Neural cell (in vitro differentiated cells): ENCODE measurements around the gene RBBP6. TPM values are rescaled to one million over a fixed set of nuclear protein-coding genes. Genes with fewer than 3 reads are reported as not detected.

Experiments
- H2AFZ ChIP-seq: fragments of 200-600, 300-800 bp; sonication (generic), shearing (Covaris generic); 2 replicates; pipeline ENCODE4 v1.6.0; 2014; ENCODE audit warnings: low read depth, mild to moderate bottlenecking, antibody characterized with exemption, low read length, moderate library complexity
- H3F3A ChIP-seq: fragments of 200-600 bp; shearing (Covaris generic); 2 replicates; pipeline ENCODE4 v1.6.1; 2016; ENCODE audit warnings: mild to moderate bottlenecking, moderate library complexity, mixed read lengths, antibody characterized with exemption, low read length; ENCODE audit not compliant: insufficient read depth, poor library complexity, severe bottlenecking
- H3K27ac ChIP-seq: fragments of 200-600, 300-800 bp; sonication (generic), shearing (Covaris generic); 2 replicates; pipeline ENCODE4 v1.5.1; 2014; ENCODE audit warnings: mild to moderate bottlenecking, low read length, moderate library complexity
- H3K27me3 ChIP-seq: fragments of 300-800, 200-600 bp; sonication (generic), shearing (Covaris generic); 2 replicates; pipeline ENCODE4 v1.6.0; 2014; ENCODE audit warnings: mild to moderate bottlenecking, low read depth, low read length, moderate library complexity; ENCODE audit not compliant: insufficient read depth
- H3K36me3 ChIP-seq: fragments of 300-800, 200-600 bp; sonication (generic), shearing (Covaris generic); 2 replicates; pipeline ENCODE4 v1.5.1; 2014; ENCODE audit warnings: mild to moderate bottlenecking, antibody characterized with exemption, low read length, moderate library complexity; ENCODE audit not compliant: insufficient read depth
- H3K4me2 ChIP-seq: fragments of 300-800, 200-600 bp; sonication (generic), shearing (Covaris generic); 2 replicates; pipeline ENCODE4 v1.6.0; 2014; ENCODE audit warnings: mild to moderate bottlenecking, low read length
- H3K4me3 ChIP-seq: fragments of 300-800, 200-600 bp; sonication (generic), shearing (Covaris generic); 2 replicates; pipeline ENCODE4 v1.5.1; 2014; ENCODE audit warnings: mild to moderate bottlenecking, low read length, moderate library complexity
- H3K79me2 ChIP-seq: fragments of 200-600 bp; shearing (Covaris generic); replicated peaks from 2 replicates; pipeline ENCODE4 v1.6.0; 2014; ENCODE audit warnings: mild to moderate bottlenecking, low read length, moderate library complexity; ENCODE audit not compliant: insufficient read depth
- H3K9ac ChIP-seq: fragments of 300-800, 200-600 bp; sonication (generic), shearing (Covaris generic); 2 replicates; pipeline ENCODE4 v1.6.1; 2016; ENCODE audit warnings: mild to moderate bottlenecking, low read length, mixed read lengths
- H3K9me2 ChIP-seq: fragments of 200-600 bp; shearing (Covaris generic); 2 replicates; pipeline ENCODE4 v1.6.1; 2016; ENCODE audit warnings: mild to moderate bottlenecking, low read length, mixed read lengths; ENCODE audit not compliant: insufficient read depth
- H3K9me3 ChIP-seq: fragments of 200-600, 300-800 bp; sonication (generic), shearing (Covaris generic); 2 replicates; pipeline ENCODE4 v1.6.1; 2016; ENCODE audit warnings: mild to moderate bottlenecking, mixed run types, low read length, moderate library complexity, mixed read lengths
- H4K20me1 ChIP-seq: fragments of 200-600 bp; shearing (Covaris generic); 2 replicates; pipeline ENCODE4 v1.6.1; 2016; ENCODE audit warnings: mild to moderate bottlenecking, mixed run types; ENCODE audit not compliant: insufficient read depth
- EP300 ChIP-seq: fragments of 450-650 bp; conservative IDR thresholded peaks from 2 replicates; pipeline ENCODE4 v1.6.1; 2014; ENCODE audit warnings: antibody characterized with exemption, mild to moderate bottlenecking, moderate library complexity; ENCODE audit not compliant: poor library complexity, severe bottlenecking
- EZH2 ChIP-seq: fragments of 200-600, 300-800 bp; shearing (Covaris generic), sonication (generic); IDR thresholded peaks from 2 replicates; pipeline ENCODE4 v1.6.1; 2014; ENCODE audit warnings: antibody characterized with exemption, low read length, borderline replicate concordance, mild to moderate bottlenecking; ENCODE audit not compliant: insufficient read depth, poor library complexity, severe bottlenecking
- MXI1 ChIP-seq: fragments of 450-650 bp; conservative IDR thresholded peaks from 2 replicates; pipeline ENCODE4 v1.6.1; 2014; ENCODE audit warnings: antibody characterized with exemption, mild to moderate bottlenecking; ENCODE audit not compliant: poor library complexity, severe bottlenecking
- POLR2AphosphoS5 ChIP-seq: IDR thresholded peaks from 2 replicates; pipeline ENCODE4 v1.6.1; 2012
- RAD21 ChIP-seq: fragments of 450-650 bp; conservative IDR thresholded peaks from 2 replicates; pipeline ENCODE4 v1.6.1; 2014; ENCODE audit warnings: antibody characterized with exemption, mild to moderate bottlenecking, moderate library complexity
- SMC3 ChIP-seq: fragments of 450-650 bp; conservative IDR thresholded peaks from 2 replicates; pipeline ENCODE4 v1.6.1; 2014; ENCODE audit warnings: antibody characterized with exemption, mild to moderate bottlenecking, moderate library complexity; ENCODE audit not compliant: poor library complexity
- TAF1 ChIP-seq: IDR thresholded peaks from 2 replicates; pipeline ENCODE4 v1.6.1; 2012; ENCODE audit warnings: low read depth
- polyA plus RNA-seq: library from polyadenylated mRNA; depleted of rRNA; stranded (reverse); fragments of >200 nt; gene quantifications from 2 replicates; pipeline ENCODE4 v1.2.3, GENCODE V29; 2014
- TF ChIP-seq, protein P1 (sequence below): IDR thresholded peaks from 2 replicates; pipeline ENCODE4 v1.6.1; 2012; ENCODE audit warnings: borderline replicate concordance
- TF ChIP-seq, protein P2 (sequence below): fragments of 450-650 bp; IDR thresholded peaks from 2 replicates; pipeline ENCODE4 v1.5.1; 2014; ENCODE audit warnings: antibody characterized with exemption, mild to moderate bottlenecking, moderate library complexity; ENCODE audit not compliant: poor library complexity, severe bottlenecking

RBBP6 gene
- polyA plus RNA-seq, 1 donor from 2014 or later = 75.5 TPM

DNA sequence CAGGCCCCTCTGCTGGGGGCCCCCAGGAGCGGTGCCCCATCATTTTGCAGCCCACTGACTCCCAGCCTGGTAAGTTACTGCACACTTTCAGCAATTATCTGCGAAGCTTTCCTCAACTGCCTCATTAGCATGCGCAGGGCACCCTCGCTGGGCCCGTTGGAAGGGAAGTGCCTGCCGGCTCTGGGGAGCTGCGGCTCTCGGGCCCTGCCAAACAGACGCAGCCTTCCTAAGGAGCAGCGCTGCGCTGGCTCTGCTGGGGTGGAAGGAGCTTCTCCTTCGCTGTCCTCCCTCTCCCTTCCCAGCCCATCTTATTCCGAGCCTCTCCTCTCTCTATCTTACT is 71.0 kb downstream of the RBBP6 start:
- peak overlapping the region; percentile 52 for H3K4me2 ChIP-seq

DNA sequence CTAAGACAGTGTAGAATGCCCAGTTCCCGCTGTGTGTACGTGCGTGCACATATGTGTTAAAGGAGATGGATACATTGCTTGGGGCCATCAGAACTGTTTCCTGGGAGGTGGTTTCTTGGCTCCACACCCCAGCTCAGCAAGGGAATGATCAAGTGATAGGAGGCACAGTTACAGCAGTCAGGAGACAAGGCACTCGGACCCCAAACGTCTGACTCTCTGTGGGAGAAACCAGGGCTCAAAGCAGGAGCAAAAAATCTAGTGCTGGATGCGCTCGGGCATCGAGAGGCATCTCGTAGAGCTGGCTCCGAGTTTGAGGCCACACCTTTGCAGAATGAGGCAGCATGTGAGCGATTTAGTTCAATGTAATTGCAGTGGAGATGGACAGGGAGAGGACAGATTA is 71.9 kb downstream of the RBBP6 start:
- peak overlapping the region; percentile 77 for H3K9ac ChIP-seq
- no peak overlapping the region for H2AFZ ChIP-seq

More for the DNA sequence above, 71.0 kb downstream of the RBBP6 start:
- peak overlapping the region; percentile 77 for H3K9ac ChIP-seq
- H3K79me2 ChIP-seq = no peaks in the 10 kb centered on the region
- H3K36me3 ChIP-seq = no peaks in the 10 kb centered on the region
- H3F3A ChIP-seq = no peaks in the 10 kb centered on the region
- no peaks in the 10 kb centered on the region for H3K9me3 ChIP-seq
- TF ChIP-seq RAD21 (no peak), SMC3 (peak; percentile 11), MXI1 (no peak), EP300 (no peak), EZH2 (no peak), TAF1 (no peak)
- TF ChIP-seq, protein P1, sequence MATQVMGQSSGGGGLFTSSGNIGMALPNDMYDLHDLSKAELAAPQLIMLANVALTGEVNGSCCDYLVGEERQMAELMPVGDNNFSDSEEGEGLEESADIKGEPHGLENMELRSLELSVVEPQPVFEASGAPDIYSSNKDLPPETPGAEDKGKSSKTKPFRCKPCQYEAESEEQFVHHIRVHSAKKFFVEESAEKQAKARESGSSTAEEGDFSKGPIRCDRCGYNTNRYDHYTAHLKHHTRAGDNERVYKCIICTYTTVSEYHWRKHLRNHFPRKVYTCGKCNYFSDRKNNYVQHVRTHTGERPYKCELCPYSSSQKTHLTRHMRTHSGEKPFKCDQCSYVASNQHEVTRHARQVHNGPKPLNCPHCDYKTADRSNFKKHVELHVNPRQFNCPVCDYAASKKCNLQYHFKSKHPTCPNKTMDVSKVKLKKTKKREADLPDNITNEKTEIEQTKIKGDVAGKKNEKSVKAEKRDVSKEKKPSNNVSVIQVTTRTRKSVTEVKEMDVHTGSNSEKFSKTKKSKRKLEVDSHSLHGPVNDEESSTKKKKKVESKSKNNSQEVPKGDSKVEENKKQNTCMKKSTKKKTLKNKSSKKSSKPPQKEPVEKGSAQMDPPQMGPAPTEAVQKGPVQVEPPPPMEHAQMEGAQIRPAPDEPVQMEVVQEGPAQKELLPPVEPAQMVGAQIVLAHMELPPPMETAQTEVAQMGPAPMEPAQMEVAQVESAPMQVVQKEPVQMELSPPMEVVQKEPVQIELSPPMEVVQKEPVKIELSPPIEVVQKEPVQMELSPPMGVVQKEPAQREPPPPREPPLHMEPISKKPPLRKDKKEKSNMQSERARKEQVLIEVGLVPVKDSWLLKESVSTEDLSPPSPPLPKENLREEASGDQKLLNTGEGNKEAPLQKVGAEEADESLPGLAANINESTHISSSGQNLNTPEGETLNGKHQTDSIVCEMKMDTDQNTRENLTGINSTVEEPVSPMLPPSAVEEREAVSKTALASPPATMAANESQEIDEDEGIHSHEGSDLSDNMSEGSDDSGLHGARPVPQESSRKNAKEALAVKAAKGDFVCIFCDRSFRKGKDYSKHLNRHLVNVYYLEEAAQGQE = no peak
- TF ChIP-seq, protein P2, sequence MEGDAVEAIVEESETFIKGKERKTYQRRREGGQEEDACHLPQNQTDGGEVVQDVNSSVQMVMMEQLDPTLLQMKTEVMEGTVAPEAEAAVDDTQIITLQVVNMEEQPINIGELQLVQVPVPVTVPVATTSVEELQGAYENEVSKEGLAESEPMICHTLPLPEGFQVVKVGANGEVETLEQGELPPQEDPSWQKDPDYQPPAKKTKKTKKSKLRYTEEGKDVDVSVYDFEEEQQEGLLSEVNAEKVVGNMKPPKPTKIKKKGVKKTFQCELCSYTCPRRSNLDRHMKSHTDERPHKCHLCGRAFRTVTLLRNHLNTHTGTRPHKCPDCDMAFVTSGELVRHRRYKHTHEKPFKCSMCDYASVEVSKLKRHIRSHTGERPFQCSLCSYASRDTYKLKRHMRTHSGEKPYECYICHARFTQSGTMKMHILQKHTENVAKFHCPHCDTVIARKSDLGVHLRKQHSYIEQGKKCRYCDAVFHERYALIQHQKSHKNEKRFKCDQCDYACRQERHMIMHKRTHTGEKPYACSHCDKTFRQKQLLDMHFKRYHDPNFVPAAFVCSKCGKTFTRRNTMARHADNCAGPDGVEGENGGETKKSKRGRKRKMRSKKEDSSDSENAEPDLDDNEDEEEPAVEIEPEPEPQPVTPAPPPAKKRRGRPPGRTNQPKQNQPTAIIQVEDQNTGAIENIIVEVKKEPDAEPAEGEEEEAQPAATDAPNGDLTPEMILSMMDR = no peak
- peak overlapping the region; percentile 90 for H3K27ac ChIP-seq
- no peaks in the 10 kb centered on the region for H4K20me1 ChIP-seq
- no peaks in the 10 kb centered on the region for H3K9me2 ChIP-seq
- peak overlapping the region; percentile 75 for H3K4me3 ChIP-seq
- no peaks in the 10 kb centered on the region for H3K27me3 ChIP-seq
- peak overlapping the region; percentile 97 for H2AFZ ChIP-seq

More for the DNA sequence above, 71.9 kb downstream of the RBBP6 start:
- Histone ChIP-seq H3F3A (no peaks in the 10 kb centered on the region), H3K27me3 (no peaks in the 10 kb centered on the region), H3K4me2 (peak overlapping the region; percentile 6), H3K79me2 (no peaks in the 10 kb centered on the region), H3K36me3 (no peaks in the 10 kb centered on the region), H4K20me1 (no peaks in the 10 kb centered on the region), H3K9me3 (no peaks in the 10 kb centered on the region), H3K4me3 (peak overlapping the region; percentile 75), H3K27ac (no peak overlapping the region), H3K9me2 (no peaks in the 10 kb centered on the region)
- no peak for TF ChIP-seq EZH2
- TF ChIP-seq SMC3 = no peak
- no peak for TF ChIP-seq TAF1
- no peak for TF ChIP-seq EP300
- TF ChIP-seq, protein P1 = no peak
- TF ChIP-seq, protein P2 = no peak
- no peak for TF ChIP-seq POLR2AphosphoS5
- TF ChIP-seq RAD21 = no peak
- no peak for TF ChIP-seq MXI1
